Transverse colon (tissue), 4 donors: ENCODE measurements around the gene CST8. TPM values are rescaled to one million over a fixed set of nuclear protein-coding genes. Genes with fewer than 3 reads are reported as not detected.

Experiments
- DNase-seq: peaks from one replicate; pipeline ENCODE4 v3.0.0-alpha.2; 2019
- H3K27ac ChIP-seq, 4 donors: fragments of 200-600 bp; sonication (generic); 2 replicates each; pipeline ENCODE4 v1.5.1; 2016 to 2018; ENCODE audit warnings: inconsistent platforms in 4 of 4
- H3K27me3 ChIP-seq: fragments of 200-600 bp; sonication (generic); 2 replicates; pipeline ENCODE4 v1.5.1; 2017; ENCODE audit warnings: inconsistent platforms
- H3K36me3 ChIP-seq, 4 donors: fragments of 200-600 bp; sonication (generic); 2 replicates each; pipeline ENCODE4 v1.5.1; 2017 to 2019; ENCODE audit warnings: inconsistent platforms in 4 of 4
- H3K4me1 ChIP-seq, 4 donors: fragments of 200-600 bp; sonication (generic); 2 replicates each; pipeline ENCODE4 v1.5.1; 2017 to 2020; ENCODE audit warnings: inconsistent platforms in 4 of 4
- H3K4me3 ChIP-seq, 4 donors: fragments of 200-600 bp; sonication (generic); 1 replicate in 1 of 4; 2 replicates in 3 of 4; pipeline versions ENCODE4 v1.5.1 to v1.6.1; 2017 to 2019; ENCODE audit warnings: inconsistent platforms in 4 of 4
- H3K9me3 ChIP-seq, 2 donors: fragments of 200-600 bp; sonication (generic); 2 replicates each; pipeline ENCODE4 v1.5.1; 2017 to 2019; ENCODE audit warnings: inconsistent platforms in 2 of 2
- EP300 ChIP-seq: sonication (generic); formaldehyde crosslinking; IDR thresholded peaks from one replicate; pipeline ENCODE4 v1.6.1; 2017; ENCODE audit warnings: antibody characterized with exemption, low read depth
- POLR2A ChIP-seq: fragments of 450-650 bp; IDR thresholded peaks from one replicate; pipeline ENCODE4 v1.6.1; 2016; ENCODE audit warnings: antibody characterized with exemption, mild to moderate bottlenecking, moderate library complexity
- POLR2AphosphoS5 ChIP-seq, 3 donors: sonication (generic); formaldehyde crosslinking; IDR thresholded peaks; one replicate each; pipeline ENCODE4 v1.6.1; 2016; ENCODE audit warnings: antibody characterized with exemption in 3 of 3
- WGBS, 2 donors: methylation state at CpG; one replicate each; pipeline ENCODE4 v1.1.5; 2018; ENCODE audit warnings: low coverage in 1 of 2; 5-methylcytosine and 5-hydroxymethylcytosine counted together
- in situ Hi-C, 4 donors: fragments of 200-750 bp; cut with MboI; loops; one replicate each; pipeline versions ENCODE4 v1.15.0 to v1.15.1; 2017; ENCODE audit warnings: low sequenced_read_pairs in 3 of 4, low pct_ligation_motif_present in 1 of 4, low pct_unique_long_range_greater_than_20kb in 1 of 4
- intact Hi-C: fragments of 100-400 bp; cut with DNase I; formaldehyde crosslinking; loops from one replicate; pipeline ENCODE4 v1.15.1; 2023; ENCODE audit warnings: low total_unique reads
- total RNA-seq, 4 donors: library from RNA; depleted of rRNA; stranded (reverse); fragments of >200 nt; gene quantifications; one replicate each; pipeline ENCODE4 v1.1.0, GENCODE V29; 2016
- TF ChIP-seq, protein P1 (sequence below), 5 experiments: fragments of 200-600 bp in 3 of 5; fragments of 450-650 bp in 2 of 5; sonication (generic) in 3 of 5; IDR thresholded peaks; 1 replicate in 2 of 5; 2 replicates in 3 of 5; pipeline ENCODE4 v1.5.1; 2016 to 2017; ENCODE audit warnings: antibody characterized with exemption in 5 of 5, inconsistent platforms in 3 of 5, mild to moderate bottlenecking in 2 of 5, moderate library complexity in 1 of 5

The CST8 gene, protein sequence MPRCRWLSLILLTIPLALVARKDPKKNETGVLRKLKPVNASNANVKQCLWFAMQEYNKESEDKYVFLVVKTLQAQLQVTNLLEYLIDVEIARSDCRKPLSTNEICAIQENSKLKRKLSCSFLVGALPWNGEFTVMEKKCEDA
- not detected for total RNA-seq

DNA sequence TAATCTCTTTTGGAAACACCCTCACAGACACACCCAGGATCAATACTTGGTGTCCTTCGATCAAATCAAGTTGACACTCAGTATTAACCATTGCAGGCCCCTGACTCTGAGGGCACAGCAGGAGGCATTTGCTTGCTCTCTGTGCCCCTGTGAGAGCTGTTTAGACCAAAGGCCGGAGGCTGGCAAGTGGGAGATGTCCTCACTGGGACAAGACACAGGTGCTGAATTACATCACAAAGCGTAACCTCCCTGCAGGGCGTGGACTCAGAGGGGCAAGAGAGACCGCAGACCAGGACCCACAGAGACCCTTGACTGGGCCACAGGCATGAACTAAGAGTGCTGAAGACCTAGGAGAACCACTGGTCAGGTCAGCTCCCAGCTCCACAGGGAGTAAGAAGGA is at the start of gene CST8:
TSS of gene CST8 (plus strand) at position 301 of the 400 bp plus-strand sequence. CDS start 551 bp downstream, outside the sequence.
- Histone ChIP-seq H3K36me3 (no peaks in the 10 kb centered on the region), H3K4me3 (no peak within 1 kb of the TSS), H3K27me3 (no peaks in the 10 kb centered on the region), H3K27ac (no peak within 1 kb of the TSS), H3K9me3 (no peaks in the 10 kb centered on the region), H3K4me1 (no peaks in the 10 kb centered on the region)
- WGBS, 2 donors = 64 to 83% methylated on average over 3 to 5 of the region's 5 CpGs
- in situ Hi-C loops = loop anchor here in 1 of 4 donors (25.0 kb wide), 1 partner anchor 96 kb away; no protein-coding TSS in a partner anchor
- intact Hi-C loops = no loop called here
- no peak for DNase-seq
- TF ChIP-seq, protein P1, sequence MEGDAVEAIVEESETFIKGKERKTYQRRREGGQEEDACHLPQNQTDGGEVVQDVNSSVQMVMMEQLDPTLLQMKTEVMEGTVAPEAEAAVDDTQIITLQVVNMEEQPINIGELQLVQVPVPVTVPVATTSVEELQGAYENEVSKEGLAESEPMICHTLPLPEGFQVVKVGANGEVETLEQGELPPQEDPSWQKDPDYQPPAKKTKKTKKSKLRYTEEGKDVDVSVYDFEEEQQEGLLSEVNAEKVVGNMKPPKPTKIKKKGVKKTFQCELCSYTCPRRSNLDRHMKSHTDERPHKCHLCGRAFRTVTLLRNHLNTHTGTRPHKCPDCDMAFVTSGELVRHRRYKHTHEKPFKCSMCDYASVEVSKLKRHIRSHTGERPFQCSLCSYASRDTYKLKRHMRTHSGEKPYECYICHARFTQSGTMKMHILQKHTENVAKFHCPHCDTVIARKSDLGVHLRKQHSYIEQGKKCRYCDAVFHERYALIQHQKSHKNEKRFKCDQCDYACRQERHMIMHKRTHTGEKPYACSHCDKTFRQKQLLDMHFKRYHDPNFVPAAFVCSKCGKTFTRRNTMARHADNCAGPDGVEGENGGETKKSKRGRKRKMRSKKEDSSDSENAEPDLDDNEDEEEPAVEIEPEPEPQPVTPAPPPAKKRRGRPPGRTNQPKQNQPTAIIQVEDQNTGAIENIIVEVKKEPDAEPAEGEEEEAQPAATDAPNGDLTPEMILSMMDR (IDR thresholded peaks at IDR 0.05) = no peak
- TF ChIP-seq POLR2A (no peak), POLR2AphosphoS5 (IDR thresholded peaks at IDR 0.05) (no peak), EP300 (no peak)

DNA sequence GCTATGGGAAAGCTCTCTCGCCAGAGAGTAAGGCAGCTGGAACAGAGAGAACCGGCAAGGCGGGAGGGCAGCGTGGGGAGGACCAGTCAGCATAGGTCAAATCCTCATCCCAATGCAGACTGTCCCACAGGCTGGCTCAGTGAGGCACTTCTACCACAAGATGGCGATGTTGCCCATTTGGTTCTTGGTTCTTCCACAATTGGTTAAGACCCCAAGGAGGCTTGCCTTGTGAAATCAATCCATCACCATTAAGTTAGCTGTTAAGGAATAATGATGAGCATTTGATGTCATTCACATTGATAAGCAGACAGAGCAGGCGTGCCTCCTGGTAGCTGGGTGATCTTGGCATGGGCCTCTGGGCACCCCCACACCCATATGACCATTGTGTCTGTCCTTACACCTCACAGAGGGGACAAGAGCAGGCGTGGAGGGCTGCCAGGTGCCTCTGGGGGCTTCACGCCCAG is 49.0 kb upstream of the CST8 start:
- 0 to 19% methylated on average over 3 to 8 of the region's 8 CpGs for WGBS, 2 donors
- Histone ChIP-seq H3K27me3 (no peaks in the 10 kb centered on the region), H3K4me1 (no peaks in the 10 kb centered on the region), H3K36me3 (no peaks in the 10 kb centered on the region), H3K4me3 (no peak overlapping the region), H3K27ac (no peak overlapping the region), H3K9me3 (no peaks in the 10 kb centered on the region)
- TF ChIP-seq, protein P1 (IDR thresholded peaks at IDR 0.05) = peak; percentile 69 to 88 (median 79)
- TF ChIP-seq POLR2AphosphoS5 (IDR thresholded peaks at IDR 0.05) = no peak
- intact Hi-C loops = loop anchor here (5.0 kb wide), 2 partner anchors 165 to 1940 kb away; partner anchors contain the start of gene CST9
- peak; percentile 59 for DNase-seq
- in situ Hi-C loops = loop anchor here in 3 of 4 donors (10.0 to 25.0 kb wide), 3 partner anchors 163 to 173 kb away; partner anchors contain the start of gene CST9 (in 2 of the 3)

DNA sequence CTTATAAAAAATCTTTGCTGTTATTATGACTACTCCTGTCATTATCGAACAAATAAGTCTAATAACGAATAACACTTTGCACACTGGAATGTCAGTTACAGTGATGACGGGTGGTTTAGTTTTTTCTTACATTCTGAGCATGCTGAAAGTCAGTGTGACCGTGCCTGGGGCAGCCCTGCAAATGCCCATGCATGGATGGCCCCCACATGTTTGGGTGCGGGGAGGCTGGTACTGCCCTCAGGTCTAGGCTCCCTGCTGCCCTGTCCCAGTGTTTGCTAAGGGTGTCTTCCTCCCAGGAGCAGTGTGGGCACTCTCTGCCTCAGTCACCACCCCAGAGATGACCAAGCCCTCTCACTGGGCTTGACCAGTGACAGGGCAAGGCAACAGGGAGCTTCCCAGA is 48.5 kb upstream of the CST8 start:
- Histone ChIP-seq H3K4me1 (no peaks in the 10 kb centered on the region), H3K36me3 (no peaks in the 10 kb centered on the region), H3K4me3 (no peak overlapping the region), H3K27ac (no peak overlapping the region), H3K27me3 (no peaks in the 10 kb centered on the region), H3K9me3 (no peaks in the 10 kb centered on the region)
- DNase-seq = no peak
- in situ Hi-C loops = loop anchor here in 3 of 4 donors (10.0 to 25.0 kb wide), 3 partner anchors 162 to 172 kb away; partner anchors contain the start of gene CST9 (in 2 of the 3)
- 78% methylated on average over 5 of the region's 5 CpGs; no CpG with 5 or more reads in 1 of the 2 donors for WGBS, 2 donors
- TF ChIP-seq, protein P1 (IDR thresholded peaks at IDR 0.05) = no peak
- TF ChIP-seq POLR2AphosphoS5 (IDR thresholded peaks at IDR 0.05) (no peak), POLR2A (no peak), EP300 (no peak)
- intact Hi-C loops = loop anchor here (5.0 kb wide), 2 partner anchors 165 to 1940 kb away; partner anchors contain the start of gene CST9

DNA sequence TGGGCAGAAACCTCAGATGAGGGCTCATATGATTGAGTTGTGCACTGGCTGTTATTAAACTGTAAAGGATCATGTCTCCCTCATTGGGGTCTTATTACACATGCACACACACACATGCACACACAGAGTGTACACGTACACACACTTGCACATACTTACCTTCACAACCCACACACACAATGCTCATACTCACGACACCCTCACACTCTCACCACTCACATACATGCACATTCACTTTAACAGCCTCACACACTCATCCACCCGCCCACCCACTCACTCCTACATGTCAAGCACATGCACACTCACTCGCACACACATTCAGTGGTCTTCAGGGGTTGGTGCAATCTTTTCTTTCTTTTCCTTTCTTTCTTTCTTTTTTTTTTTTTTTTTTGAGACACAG is 46.1 kb upstream of the CST8 start:
- H3K4me1 ChIP-seq = no peaks in the 10 kb centered on the region
- TF ChIP-seq POLR2AphosphoS5 (IDR thresholded peaks at IDR 0.05) (no peak), EP300 (no peak), POLR2A (no peak)
- TF ChIP-seq, protein P1 (IDR thresholded peaks at IDR 0.05) = no peak
- intact Hi-C loops = loop anchor here (5.0 kb wide), 2 partner anchors 162 to 1937 kb away; partner anchors contain the start of gene CST9
- no peaks in the 10 kb centered on the region for H3K27me3 ChIP-seq
- DNase-seq = no peak
- H3K27ac ChIP-seq = no peak overlapping the region
- H3K36me3 ChIP-seq = no peaks in the 10 kb centered on the region
- no peaks in the 10 kb centered on the region for H3K9me3 ChIP-seq
- in situ Hi-C loops = loop anchor here in 3 of 4 donors (10.0 to 25.0 kb wide), 3 partner anchors 160 to 170 kb away; partner anchors contain the start of gene CST9 (in 2 of the 3)
- WGBS, 2 donors = 78 to 90% methylated on average over 3 to 4 of the region's 4 CpGs
- no peak overlapping the region for H3K4me3 ChIP-seq
